ENCODE measurements around the gene PLCB3.
A peak's percentile ranks its signal among the peaks of the same experiment; 100 is the strongest.

The PLCB3 gene

GRCh38 chr11:64231546-64231945 is 19.8 kb upstream of the PLCB3 start:
- no peak overlapping the region for H3K9ac ChIP-seq (ENCODE audit: low read length)
- H3K4me1 ChIP-seq (ENCODE audit: low read length) = peaks cover 29% of the 10 kb centered on the region
- H2AFZ ChIP-seq (ENCODE audit: low read depth, low read length) = no peak overlapping the region
- H3K9me3 ChIP-seq (ENCODE audit: insufficient read depth, low read length) = no peaks in the 10 kb centered on the region
- TF ChIP-seq, protein P1, sequence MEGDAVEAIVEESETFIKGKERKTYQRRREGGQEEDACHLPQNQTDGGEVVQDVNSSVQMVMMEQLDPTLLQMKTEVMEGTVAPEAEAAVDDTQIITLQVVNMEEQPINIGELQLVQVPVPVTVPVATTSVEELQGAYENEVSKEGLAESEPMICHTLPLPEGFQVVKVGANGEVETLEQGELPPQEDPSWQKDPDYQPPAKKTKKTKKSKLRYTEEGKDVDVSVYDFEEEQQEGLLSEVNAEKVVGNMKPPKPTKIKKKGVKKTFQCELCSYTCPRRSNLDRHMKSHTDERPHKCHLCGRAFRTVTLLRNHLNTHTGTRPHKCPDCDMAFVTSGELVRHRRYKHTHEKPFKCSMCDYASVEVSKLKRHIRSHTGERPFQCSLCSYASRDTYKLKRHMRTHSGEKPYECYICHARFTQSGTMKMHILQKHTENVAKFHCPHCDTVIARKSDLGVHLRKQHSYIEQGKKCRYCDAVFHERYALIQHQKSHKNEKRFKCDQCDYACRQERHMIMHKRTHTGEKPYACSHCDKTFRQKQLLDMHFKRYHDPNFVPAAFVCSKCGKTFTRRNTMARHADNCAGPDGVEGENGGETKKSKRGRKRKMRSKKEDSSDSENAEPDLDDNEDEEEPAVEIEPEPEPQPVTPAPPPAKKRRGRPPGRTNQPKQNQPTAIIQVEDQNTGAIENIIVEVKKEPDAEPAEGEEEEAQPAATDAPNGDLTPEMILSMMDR (IDR thresholded peaks at IDR 0.05; ENCODE audit: low read depth, low read length) = no peak
- TF ChIP-seq EZH2phosphoT487 (IDR thresholded peaks at IDR 0.05; ENCODE audit: low read depth) = no peak
- H3K27me3 ChIP-seq (ENCODE audit: low read depth, low read length) = no peaks in the 10 kb centered on the region
- peak overlapping the region; percentile 93 for H3K4me2 ChIP-seq (ENCODE audit: low read length)
- peaks cover 8% of the 10 kb centered on the region for H3K36me3 ChIP-seq (replicated peaks; ENCODE audit: low read depth, low read length)
- peak overlapping the region; percentile 89; the same call in 1 of the 2 replicates for H3K4me3 ChIP-seq (ENCODE audit: low read length)
- peaks cover 21% of the 10 kb centered on the region for H3K79me2 ChIP-seq (ENCODE audit: low read length)
- no peak overlapping the region for H3K27ac ChIP-seq (ENCODE audit: low read length)
- H4K20me1 ChIP-seq (ENCODE audit: insufficient read depth, low read length) = peaks cover 9% of the 10 kb centered on the region; the same call in 1 of the 2 replicates

DNA sequence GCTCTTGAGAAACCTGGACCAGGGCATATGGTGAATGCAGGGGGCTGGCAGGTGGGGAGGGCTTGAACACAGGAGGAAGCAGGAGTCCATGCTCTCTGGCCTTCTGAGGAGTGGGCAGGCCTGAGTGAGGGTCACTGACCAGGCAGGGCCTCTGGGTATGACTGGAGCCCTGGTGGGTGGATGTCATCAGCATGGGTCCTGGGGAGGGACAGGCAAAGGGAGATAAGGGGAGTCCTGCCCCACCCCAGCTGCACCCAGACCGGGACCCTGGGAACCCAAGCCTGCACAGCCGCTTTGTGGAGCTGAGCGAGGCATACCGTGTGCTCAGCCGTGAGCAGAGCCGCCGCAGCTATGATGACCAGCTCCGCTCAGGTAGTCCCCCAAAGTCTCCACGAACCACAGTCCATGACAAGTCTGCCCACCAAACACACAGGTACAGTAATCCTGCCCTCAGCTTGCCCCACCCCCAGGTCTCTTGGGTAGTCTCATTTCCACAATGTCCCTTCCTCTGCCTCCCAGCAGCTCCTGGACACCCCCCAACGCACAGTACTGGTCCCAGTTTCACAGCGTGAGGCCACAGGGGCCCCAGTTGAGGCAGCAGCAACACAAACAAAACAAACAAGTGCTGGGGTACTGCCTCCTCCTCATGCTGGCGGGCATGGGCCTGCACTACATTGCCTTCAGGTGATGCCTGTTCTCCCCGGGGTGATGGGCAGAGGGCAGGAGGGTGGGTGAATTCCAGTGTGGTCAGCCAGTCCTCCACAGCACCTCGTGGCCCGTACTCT is 19.0 kb upstream of the PLCB3 start:
- Histone ChIP-seq H3K36me3 (replicated peaks; ENCODE audit: low read depth, low read length) (peaks cover 11% of the 10 kb centered on the region), H4K20me1 (ENCODE audit: insufficient read depth, low read length) (peaks cover 9% of the 10 kb centered on the region; the same call in 1 of the 2 replicates), H3K9ac (ENCODE audit: low read length) (no peak overlapping the region), H3K4me1 (ENCODE audit: low read length) (peaks cover 30% of the 10 kb centered on the region), H3K79me2 (ENCODE audit: low read length) (peaks cover 15% of the 10 kb centered on the region), H2AFZ (ENCODE audit: low read depth, low read length) (no peak overlapping the region), H3K4me3 (ENCODE audit: low read length) (no peak overlapping the region), H3K4me2 (ENCODE audit: low read length) (no peak overlapping the region), H3K9me3 (ENCODE audit: insufficient read depth, low read length) (no peaks in the 10 kb centered on the region), H3K27me3 (ENCODE audit: low read depth, low read length) (no peaks in the 10 kb centered on the region), H3K27ac (ENCODE audit: low read length) (no peak overlapping the region)
- no peak for TF ChIP-seq EZH2phosphoT487 (IDR thresholded peaks at IDR 0.05; ENCODE audit: low read depth)
- TF ChIP-seq, protein P1 (IDR thresholded peaks at IDR 0.05; ENCODE audit: low read depth, low read length) = no peak

DNA sequence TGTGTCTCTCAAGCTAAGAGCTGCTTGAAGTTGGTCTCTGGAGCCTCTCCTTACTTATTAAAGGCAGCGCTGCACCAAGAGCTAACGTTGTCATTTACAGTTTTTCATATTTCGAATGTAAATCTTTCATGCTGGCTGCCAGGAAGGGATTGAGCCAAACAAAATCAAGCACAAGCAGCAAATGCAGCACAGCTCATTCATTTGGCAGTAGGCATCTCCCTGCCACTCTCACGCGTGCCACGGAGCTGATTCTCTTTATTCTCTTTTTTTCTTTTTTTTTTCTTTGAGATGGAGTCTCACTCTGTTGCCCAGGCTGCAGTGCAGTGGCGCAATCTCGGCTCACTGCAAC is 18.4 kb upstream of the PLCB3 start:
- no peak for TF ChIP-seq EZH2phosphoT487 (IDR thresholded peaks at IDR 0.05; ENCODE audit: low read depth)
- TF ChIP-seq, protein P1 (IDR thresholded peaks at IDR 0.05; ENCODE audit: low read depth, low read length) = no peak
- H3K4me3 ChIP-seq (ENCODE audit: low read length) = no peak overlapping the region
- H3K4me2 ChIP-seq (ENCODE audit: low read length) = no peak overlapping the region
- H3K36me3 ChIP-seq (replicated peaks; ENCODE audit: low read depth, low read length) = peaks cover 17% of the 10 kb centered on the region
- no peak overlapping the region for H3K27ac ChIP-seq (ENCODE audit: low read length)
- H2AFZ ChIP-seq (ENCODE audit: low read depth, low read length) = no peak overlapping the region
- H4K20me1 ChIP-seq (ENCODE audit: insufficient read depth, low read length) = peaks cover 9% of the 10 kb centered on the region; the same call in 1 of the 2 replicates
- no peaks in the 10 kb centered on the region for H3K27me3 ChIP-seq (ENCODE audit: low read depth, low read length)
- H3K9ac ChIP-seq (ENCODE audit: low read length) = no peak overlapping the region
- peaks cover 32% of the 10 kb centered on the region for H3K4me1 ChIP-seq (ENCODE audit: low read length)
- H3K79me2 ChIP-seq (ENCODE audit: low read length) = peaks cover 13% of the 10 kb centered on the region
- no peaks in the 10 kb centered on the region for H3K9me3 ChIP-seq (ENCODE audit: insufficient read depth, low read length)

DNA sequence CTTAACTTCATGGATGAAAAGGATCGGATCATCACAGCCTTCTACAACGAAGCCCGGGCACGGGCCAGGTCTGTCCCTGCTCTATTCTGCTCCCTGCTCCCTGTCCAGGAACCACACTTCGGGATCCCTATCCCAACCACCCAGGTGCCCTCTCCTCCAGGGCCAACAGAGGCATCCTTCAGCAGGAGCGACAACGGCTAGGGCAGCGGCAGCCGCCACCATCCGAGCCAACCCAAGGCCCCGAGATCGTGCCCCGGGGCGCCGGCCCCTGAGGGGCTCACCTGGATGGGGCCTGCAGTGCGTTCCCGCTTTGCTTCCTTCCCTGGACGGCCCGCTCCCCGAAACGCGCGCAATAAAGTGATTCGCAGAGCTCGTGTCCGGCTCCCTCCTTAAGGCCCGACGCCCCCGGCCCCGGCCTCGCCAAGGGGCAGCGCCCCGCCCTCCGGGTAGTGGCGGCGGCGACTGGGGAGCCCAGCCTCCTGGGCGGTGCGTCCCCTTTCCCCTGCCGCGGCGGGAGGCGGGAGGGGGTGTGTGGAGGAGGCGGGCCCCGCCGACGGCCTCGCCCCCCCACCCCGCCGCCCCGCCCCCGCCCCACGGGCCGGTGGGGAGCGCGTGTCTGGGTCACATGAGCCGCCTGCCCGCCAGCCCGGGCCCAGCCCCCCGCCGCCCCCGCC is 17.3 kb upstream of the PLCB3 start, which contains the start of gene VEGFB:
Gene VEGFB (plus strand): TSS at position 672 of the 674 bp plus-strand sequence. CDS start 250 bp downstream, outside the sequence.
- no peaks in the 10 kb centered on the region for H3K9me3 ChIP-seq (ENCODE audit: insufficient read depth, low read length)
- H2AFZ ChIP-seq (ENCODE audit: low read depth, low read length) = no peak within 1 kb of the TSS
- peak within 1 kb of the TSS; percentile 94 for H3K4me3 ChIP-seq (ENCODE audit: low read length)
- H3K27ac ChIP-seq (ENCODE audit: low read length) = peak within 1 kb of the TSS; percentile 35
- peaks cover 43% of the 10 kb centered on the region for H3K4me1 ChIP-seq (ENCODE audit: low read length)
- peaks cover 28% of the 10 kb centered on the region for H3K36me3 ChIP-seq (replicated peaks; ENCODE audit: low read depth, low read length)
- H3K79me2 ChIP-seq (ENCODE audit: low read length) = peaks cover 13% of the 10 kb centered on the region
- peak within 1 kb of the TSS; percentile 99 for H3K4me2 ChIP-seq (ENCODE audit: low read length)
- H3K9ac ChIP-seq (ENCODE audit: low read length) = peak within 1 kb of the TSS; percentile 81
- TF ChIP-seq EZH2phosphoT487 (IDR thresholded peaks at IDR 0.05; ENCODE audit: low read depth) = no peak
- TF ChIP-seq, protein P1 (IDR thresholded peaks at IDR 0.05; ENCODE audit: low read depth, low read length) = no peak
- H3K27me3 ChIP-seq (ENCODE audit: low read depth, low read length) = no peaks in the 10 kb centered on the region
- H4K20me1 ChIP-seq (ENCODE audit: insufficient read depth, low read length) = peaks cover 9% of the 10 kb centered on the region; the same call in 1 of the 2 replicates

Data from OCI-LY3 (cell line).